Suprapubic skin (tissue), 4 donors: ENCODE measurements around the gene C11orf21. TPM values are rescaled to one million over a fixed set of nuclear protein-coding genes. Genes with fewer than 3 reads are reported as not detected.

Experiments
- DNase-seq, 2 donors: peaks; one replicate each; pipeline ENCODE4 v3.0.0-alpha.2; 2019; ENCODE audit warnings: low spot score in 2 of 2
- H3K27ac ChIP-seq: fragments of 200-600 bp; sonication (generic); one replicate; pipeline ENCODE4 v1.5.1; 2019
- H3K27me3 ChIP-seq: fragments of 200-600 bp; sonication (generic); one replicate; pipeline ENCODE4 v1.5.1; 2019
- H3K36me3 ChIP-seq: fragments of 200-600 bp; sonication (generic); one replicate; pipeline ENCODE4 v1.5.1; 2019
- H3K4me1 ChIP-seq: fragments of 200-600 bp; sonication (generic); one replicate; pipeline ENCODE4 v1.5.1; 2019
- H3K4me3 ChIP-seq: fragments of 200-600 bp; sonication (generic); one replicate; pipeline ENCODE4 v1.5.1; 2019; ENCODE audit warnings: mild to moderate bottlenecking
- H3K9me3 ChIP-seq: fragments of 200-600 bp; sonication (generic); one replicate; pipeline ENCODE4 v1.5.1; 2019
- EP300 ChIP-seq: sonication (generic); formaldehyde crosslinking; IDR thresholded peaks from one replicate; pipeline ENCODE4 v1.6.1; 2017; ENCODE audit warnings: antibody characterized with exemption
- POLR2A ChIP-seq, 2 donors: fragments of 450-650 bp; IDR thresholded peaks; one replicate each; pipeline ENCODE4 v1.6.1; 2017; ENCODE audit warnings: antibody characterized with exemption in 2 of 2, mild to moderate bottlenecking in 2 of 2, moderate library complexity in 2 of 2
- POLR2AphosphoS5 ChIP-seq, 3 donors: sonication (generic); formaldehyde crosslinking; IDR thresholded peaks; one replicate each; pipeline ENCODE4 v1.6.1; 2017; ENCODE audit warnings: antibody characterized with exemption in 3 of 3
- WGBS: methylation state at CpG from one replicate; pipeline ENCODE4 v1.1.5; 2018; 5-methylcytosine and 5-hydroxymethylcytosine counted together
- total RNA-seq, 4 donors: library from RNA; depleted of rRNA; stranded (reverse); fragments of >200 nt; gene quantifications; one replicate each; pipeline ENCODE4 v1.1.0, GENCODE V29; 2016
- TF ChIP-seq, protein P1 (sequence below), 2 donors: fragments of 200-600 bp in 1 of 2; fragments of 450-650 bp in 1 of 2; sonication (generic) in 1 of 2; IDR thresholded peaks; one replicate each; pipeline ENCODE4 v1.5.1; 2016 to 2019; ENCODE audit warnings: antibody characterized with exemption in 2 of 2, mild to moderate bottlenecking in 1 of 2, moderate library complexity in 1 of 2

The C11orf21 gene
- total RNA-seq, 4 donors from 2014 or later: 1.2 to 2.5 TPM; not detected in 2

DNA sequence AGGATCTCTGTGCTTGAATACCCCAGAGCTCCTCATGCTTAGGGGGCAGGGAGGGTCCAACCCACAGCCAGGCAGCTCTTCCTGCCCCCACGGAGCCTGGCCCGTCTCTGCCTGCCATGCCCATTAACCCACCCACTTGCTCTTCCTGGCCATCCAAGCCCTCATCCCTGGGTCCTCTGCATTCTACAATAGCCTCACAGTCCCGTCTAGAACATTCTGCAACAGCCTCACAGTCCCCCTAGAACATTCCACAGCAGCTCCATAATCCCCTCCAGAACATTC is 15.2 kb upstream of the C11orf21 start:
- no peak overlapping the region for H3K27ac ChIP-seq
- WGBS: 88% methylated on average over 3 of the region's 3 CpGs

DNA sequence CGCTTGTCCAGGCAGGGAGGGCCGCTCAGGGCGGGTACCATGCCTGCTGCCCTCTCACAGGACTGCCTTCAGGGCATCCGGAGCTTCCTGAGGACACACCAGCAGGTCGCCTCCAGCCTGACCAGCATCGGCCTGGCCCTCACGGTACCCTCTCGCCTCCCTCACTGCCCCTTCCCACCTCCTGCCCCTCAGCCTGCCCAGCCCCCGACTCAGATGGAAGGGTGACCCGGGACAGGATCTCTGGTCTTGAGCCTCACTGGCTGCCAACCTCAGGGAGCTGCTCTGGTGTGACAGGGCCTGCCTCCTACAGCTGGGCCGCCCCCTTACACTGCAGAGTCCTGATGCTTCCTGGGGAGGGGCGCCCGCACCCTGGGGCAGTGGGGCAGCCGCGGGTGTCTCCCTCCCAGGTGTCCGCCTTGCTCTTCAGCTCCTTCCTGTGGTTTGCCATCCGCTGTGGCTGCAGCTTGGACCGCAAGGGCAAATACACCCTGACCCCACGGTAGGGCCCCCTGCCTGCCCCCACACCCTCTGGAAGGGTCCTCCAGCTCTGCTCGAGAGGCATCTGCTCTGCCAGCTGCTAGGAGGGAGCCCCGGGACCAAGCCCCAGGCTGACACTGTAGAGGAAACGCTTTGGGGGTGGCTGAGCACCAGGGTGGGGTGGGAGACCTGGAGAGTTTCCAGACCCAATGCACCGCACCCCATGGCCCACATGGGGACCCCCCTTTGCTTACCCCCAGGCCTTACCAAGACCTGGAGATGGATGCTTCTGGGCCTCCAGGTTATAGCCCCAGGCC is 14.6 kb upstream of the C11orf21 start:
- WGBS: 88% methylated on average over 17 of the region's 23 CpGs
- TF ChIP-seq, protein P1, sequence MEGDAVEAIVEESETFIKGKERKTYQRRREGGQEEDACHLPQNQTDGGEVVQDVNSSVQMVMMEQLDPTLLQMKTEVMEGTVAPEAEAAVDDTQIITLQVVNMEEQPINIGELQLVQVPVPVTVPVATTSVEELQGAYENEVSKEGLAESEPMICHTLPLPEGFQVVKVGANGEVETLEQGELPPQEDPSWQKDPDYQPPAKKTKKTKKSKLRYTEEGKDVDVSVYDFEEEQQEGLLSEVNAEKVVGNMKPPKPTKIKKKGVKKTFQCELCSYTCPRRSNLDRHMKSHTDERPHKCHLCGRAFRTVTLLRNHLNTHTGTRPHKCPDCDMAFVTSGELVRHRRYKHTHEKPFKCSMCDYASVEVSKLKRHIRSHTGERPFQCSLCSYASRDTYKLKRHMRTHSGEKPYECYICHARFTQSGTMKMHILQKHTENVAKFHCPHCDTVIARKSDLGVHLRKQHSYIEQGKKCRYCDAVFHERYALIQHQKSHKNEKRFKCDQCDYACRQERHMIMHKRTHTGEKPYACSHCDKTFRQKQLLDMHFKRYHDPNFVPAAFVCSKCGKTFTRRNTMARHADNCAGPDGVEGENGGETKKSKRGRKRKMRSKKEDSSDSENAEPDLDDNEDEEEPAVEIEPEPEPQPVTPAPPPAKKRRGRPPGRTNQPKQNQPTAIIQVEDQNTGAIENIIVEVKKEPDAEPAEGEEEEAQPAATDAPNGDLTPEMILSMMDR (IDR thresholded peaks at IDR 0.05): no peak
- TF ChIP-seq POLR2AphosphoS5 (IDR thresholded peaks at IDR 0.05) (no peak), EP300 (no peak), POLR2A (IDR thresholded peaks at IDR 0.05) (no peak)
- H3K4me1 ChIP-seq: peaks cover 30% of the 10 kb centered on the region
- H3K27me3 ChIP-seq: no peaks in the 10 kb centered on the region
- no peak overlapping the region for H3K4me3 ChIP-seq
- H3K9me3 ChIP-seq: no peaks in the 10 kb centered on the region
- no peak overlapping the region for H3K27ac ChIP-seq
- peak; percentile 57 to 68 for DNase-seq
- no peaks in the 10 kb centered on the region for H3K36me3 ChIP-seq

More for the DNA sequence above, 15.2 kb upstream of the C11orf21 start:
- peak; percentile 13 to 60 for DNase-seq
- peaks cover 24% of the 10 kb centered on the region for H3K4me1 ChIP-seq
- H3K36me3 ChIP-seq: no peaks in the 10 kb centered on the region
- H3K9me3 ChIP-seq: no peaks in the 10 kb centered on the region
- TF ChIP-seq POLR2A (IDR thresholded peaks at IDR 0.05): no peak
- no peak for TF ChIP-seq POLR2AphosphoS5 (IDR thresholded peaks at IDR 0.05)
- no peak for TF ChIP-seq EP300
- TF ChIP-seq, protein P1 (IDR thresholded peaks at IDR 0.05): no peak
- H3K27me3 ChIP-seq: no peaks in the 10 kb centered on the region
- no peak overlapping the region for H3K4me3 ChIP-seq

DNA sequence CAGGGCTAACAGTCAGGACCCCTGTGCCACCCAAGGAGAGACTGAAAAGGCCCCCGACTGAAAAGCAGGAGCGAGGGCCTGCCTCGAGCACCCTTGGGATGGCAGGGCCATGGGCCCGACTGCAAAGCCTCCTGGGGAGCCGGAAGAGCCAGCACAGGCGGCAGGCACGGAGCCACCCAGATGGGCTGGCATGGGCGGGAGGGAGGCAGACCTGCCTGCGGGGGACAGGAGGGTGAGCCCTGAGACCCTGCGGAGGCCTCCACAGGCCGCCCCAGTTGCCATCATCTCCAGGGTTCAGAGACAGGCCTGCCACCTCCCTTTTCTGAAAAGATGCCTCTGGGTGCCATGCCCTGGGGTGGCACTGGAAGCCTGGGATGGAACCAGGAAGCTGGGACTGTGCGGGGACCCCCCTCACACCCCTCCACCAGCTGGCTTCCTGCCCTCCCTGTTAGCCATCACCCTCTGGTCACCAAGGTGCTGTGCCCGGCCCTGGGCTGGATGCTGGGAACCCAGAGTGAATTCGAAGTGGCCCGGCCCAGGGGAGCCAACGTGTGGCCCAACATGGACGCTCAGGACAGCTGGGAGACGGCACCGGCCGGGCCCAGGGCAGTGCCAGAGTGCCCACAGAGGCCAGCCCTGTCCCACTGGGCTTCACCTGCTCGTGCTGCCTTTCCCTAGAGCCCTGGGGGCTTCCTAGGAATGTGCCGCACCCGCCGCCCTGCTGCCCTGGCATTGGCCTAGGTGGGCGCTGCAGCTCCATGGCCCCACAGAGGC is 13.9 kb upstream of the C11orf21 start:
- H3K4me1 ChIP-seq: peaks cover 33% of the 10 kb centered on the region
- no peaks in the 10 kb centered on the region for H3K36me3 ChIP-seq
- peak; percentile 66 to 76 for DNase-seq
- TF ChIP-seq, protein P1 (IDR thresholded peaks at IDR 0.05): no peak
- TF ChIP-seq POLR2A (IDR thresholded peaks at IDR 0.05): no peak
- TF ChIP-seq EP300: no peak
- no peak for TF ChIP-seq POLR2AphosphoS5 (IDR thresholded peaks at IDR 0.05)
- H3K27ac ChIP-seq: peak overlapping the region; percentile 62
- WGBS: 64% methylated on average over 19 of the region's 25 CpGs
- H3K27me3 ChIP-seq: no peaks in the 10 kb centered on the region
- no peaks in the 10 kb centered on the region for H3K9me3 ChIP-seq
- no peak overlapping the region for H3K4me3 ChIP-seq

DNA sequence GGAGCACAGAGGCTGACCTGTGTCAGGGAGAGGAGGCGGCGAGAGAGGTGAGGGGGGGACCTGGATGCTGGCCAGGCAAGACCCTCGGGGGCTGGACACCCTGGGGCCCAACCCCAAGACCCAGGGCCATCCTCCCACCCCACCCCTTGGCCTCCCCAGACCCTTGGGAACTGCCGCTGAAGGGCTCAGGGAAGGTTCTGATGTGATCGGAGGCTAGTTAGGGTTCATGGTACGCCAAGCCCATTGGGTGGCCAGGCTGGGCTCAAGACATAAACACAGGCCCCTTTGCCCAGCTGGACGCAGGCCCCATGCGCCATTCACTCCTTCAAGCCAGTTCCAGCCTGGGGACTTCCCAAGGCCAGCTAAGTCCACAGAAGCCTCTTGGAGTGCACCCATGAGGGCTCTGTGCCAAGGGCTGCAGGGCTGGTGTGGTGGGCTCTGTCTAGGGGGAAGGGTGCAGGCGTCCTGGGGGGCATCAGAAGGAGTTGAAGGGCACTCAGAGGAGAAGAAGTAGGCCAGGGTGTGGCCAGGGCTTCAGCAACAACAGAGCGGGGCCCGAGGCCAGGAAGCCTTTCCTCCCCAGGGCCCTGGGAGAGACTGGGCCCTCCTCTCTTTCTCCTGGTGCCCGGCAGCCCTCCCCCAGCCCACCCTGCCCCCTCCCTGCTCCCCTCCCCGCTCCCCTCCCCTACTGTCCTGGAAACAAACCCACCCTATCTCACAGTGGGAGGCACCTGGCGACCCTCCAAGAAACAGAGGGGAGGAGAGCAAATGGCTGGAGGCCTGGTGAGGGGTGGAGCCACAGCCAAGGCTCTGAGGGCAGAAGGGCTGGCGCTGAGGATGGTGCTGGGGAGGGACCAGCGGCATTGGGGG is 13.0 kb upstream of the C11orf21 start:
- DNase-seq: peak; percentile 88 to 89
- WGBS: 31% methylated on average over 8 of the region's 16 CpGs

More for the DNA sequence above, 13.0 kb upstream of the C11orf21 start:
- TF ChIP-seq, protein P1 (IDR thresholded peaks at IDR 0.05): no peak
- TF ChIP-seq POLR2A (IDR thresholded peaks at IDR 0.05) (no peak), POLR2AphosphoS5 (IDR thresholded peaks at IDR 0.05) (no peak), EP300 (no peak)
- Histone ChIP-seq H3K36me3 (no peaks in the 10 kb centered on the region), H3K4me1 (peaks cover 33% of the 10 kb centered on the region), H3K27me3 (no peaks in the 10 kb centered on the region), H3K9me3 (no peaks in the 10 kb centered on the region), H3K4me3 (no peak overlapping the region), H3K27ac (peak overlapping the region; percentile 62)
